ENCODE data around the gene KRTAP6-2. TPM values are rescaled to one million over a fixed set of nuclear protein-coding genes. Genes with fewer than 3 reads are reported as not detected.

KRTAP6-2 gene
- not detected for polyA plus RNA-seq (2013, experiment 1 of 2)
- not detected for polyA plus RNA-seq (2013, experiment 2 of 2)

DNA sequence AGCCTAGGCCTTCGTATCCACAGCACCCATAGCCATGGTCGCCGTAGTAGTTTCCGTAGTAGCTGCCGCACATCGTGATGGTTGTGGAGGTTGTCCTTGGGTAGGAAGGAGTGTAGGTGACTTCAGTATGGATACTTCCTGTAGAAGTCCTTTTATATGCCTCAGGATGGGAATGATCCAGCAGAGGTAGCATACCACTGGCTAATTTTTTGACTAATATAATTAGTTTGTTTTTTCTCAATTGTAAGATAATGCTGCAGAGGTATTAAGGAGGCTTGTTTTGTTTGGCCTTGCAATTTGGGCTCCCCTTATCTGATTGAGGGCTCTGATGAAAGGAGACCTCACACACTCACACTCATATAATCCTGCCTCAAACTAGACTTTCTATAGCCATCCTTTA, at the start of gene KRTAP6-2:
KRTAP6-2 (minus strand) TSS at position 101 of the 400 bp plus-strand sequence; CDS start at position 73, 28 bp downstream.
- no peak within 1 kb of the TSS for H3K4ac ChIP-seq (ENCODE audit: low read depth, low read length)
- no peak for DNase-seq
- H2BK15ac ChIP-seq (replicated peaks; ENCODE audit: low read depth): no peak within 1 kb of the TSS
- no peak within 1 kb of the TSS for H3K9ac ChIP-seq (ENCODE audit: low read length)
- H2BK5ac ChIP-seq (ENCODE audit: low read length): no peak within 1 kb of the TSS
- no peak within 1 kb of the TSS for H3K23ac ChIP-seq (ENCODE audit: low read length)
- H4K8ac ChIP-seq (ENCODE audit: low read depth, low read length): no peak within 1 kb of the TSS
- H3K56ac ChIP-seq (ENCODE audit: low read length): no peak within 1 kb of the TSS
- H3K4me1 ChIP-seq (ENCODE audit: control insufficient read depth, low read depth, low read length): no peaks in the 10 kb centered on the region
- no peak within 1 kb of the TSS for H3K27ac ChIP-seq (ENCODE audit: low read depth, low read length)
- H4K5ac ChIP-seq (ENCODE audit: low read length): no peak within 1 kb of the TSS
- H3K4me2 ChIP-seq (ENCODE audit: low read length): no peak within 1 kb of the TSS
- no CpG with 5 or more reads among the region's 6 CpGs for WGBS (ENCODE audit: extremely low coverage, insufficient coverage, low lambda C conversion rate)
- no peaks in the 10 kb centered on the region for H3K79me1 ChIP-seq (ENCODE audit: low read length)
- H3K4me3 ChIP-seq (ENCODE audit: low read length): no peak within 1 kb of the TSS
- no peaks in the 10 kb centered on the region for H3K79me2 ChIP-seq (ENCODE audit: control insufficient read depth, insufficient read depth, low read length)
- H3K18ac ChIP-seq (ENCODE audit: low read length): no peak within 1 kb of the TSS
- H2AK5ac ChIP-seq (ENCODE audit: low read length): no peak within 1 kb of the TSS
- H2BK120ac ChIP-seq (ENCODE audit: low read depth, low read length): no peak within 1 kb of the TSS
- no peaks in the 10 kb centered on the region for H3K36me3 ChIP-seq (ENCODE audit: control insufficient read depth, insufficient read depth, low read length)
- H3K27me3 ChIP-seq (ENCODE audit: insufficient read depth, low read length, poor library complexity): no peaks in the 10 kb centered on the region

DNA sequence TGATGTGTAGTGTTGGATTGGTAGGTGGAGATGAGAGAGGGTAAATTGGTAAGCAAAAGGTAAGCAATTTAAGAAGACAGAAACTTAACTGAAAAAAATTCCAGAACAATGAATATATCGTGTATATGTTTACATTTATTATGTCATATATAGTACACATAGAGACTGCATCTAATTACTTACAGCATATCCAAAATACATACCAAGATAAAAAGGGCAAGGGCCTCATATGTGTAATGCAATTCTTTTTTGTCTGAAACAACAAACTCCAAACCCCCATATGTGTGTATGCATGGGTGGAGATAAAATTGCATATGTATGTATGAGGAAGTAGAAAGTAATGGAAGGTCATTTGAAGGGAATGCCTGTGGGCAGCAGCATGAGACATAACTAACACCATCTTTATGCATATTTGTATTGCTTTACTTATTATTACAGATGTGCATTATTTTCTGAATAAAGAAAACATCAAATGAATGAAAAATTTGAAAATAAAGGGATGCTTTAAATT, 48.3 kb upstream of the KRTAP6-2 start:
- WGBS (ENCODE audit: extremely low coverage, insufficient coverage, low lambda C conversion rate): no CpG with 5 or more reads among the region's 1 CpG
- Histone ChIP-seq H3K79me1 (ENCODE audit: low read length) (no peaks in the 10 kb centered on the region), H2AK5ac (ENCODE audit: low read length) (no peak overlapping the region), H4K5ac (ENCODE audit: low read length) (no peak overlapping the region), H3K4me2 (ENCODE audit: low read length) (no peak overlapping the region), H2BK120ac (ENCODE audit: low read depth, low read length) (no peak overlapping the region), H3K4ac (ENCODE audit: low read depth, low read length) (no peak overlapping the region), H3K23ac (ENCODE audit: low read length) (no peak overlapping the region), H3K36me3 (ENCODE audit: control insufficient read depth, insufficient read depth, low read length) (no peaks in the 10 kb centered on the region), H3K9ac (ENCODE audit: low read length) (no peak overlapping the region), H3K56ac (ENCODE audit: low read length) (no peak overlapping the region), H3K79me2 (ENCODE audit: control insufficient read depth, insufficient read depth, low read length) (no peaks in the 10 kb centered on the region), H2BK15ac (replicated peaks; ENCODE audit: low read depth) (no peak overlapping the region), H3K4me3 (ENCODE audit: low read length) (no peak overlapping the region), H3K27ac (ENCODE audit: low read depth, low read length) (no peak overlapping the region), H3K4me1 (ENCODE audit: control insufficient read depth, low read depth, low read length) (no peaks in the 10 kb centered on the region), H3K18ac (ENCODE audit: low read length) (no peak overlapping the region), H4K8ac (ENCODE audit: low read depth, low read length) (no peak overlapping the region), H3K27me3 (ENCODE audit: insufficient read depth, low read length, poor library complexity) (no peaks in the 10 kb centered on the region), H2BK5ac (ENCODE audit: low read length) (no peak overlapping the region)
- no peak for DNase-seq

- H3K79me1 ChIP-seq (ENCODE audit: low read length): no peaks in the 10 kb centered on the region
- no peak within 1 kb of the TSS for H4K8ac ChIP-seq (ENCODE audit: low read depth, low read length)
- no peaks in the 10 kb centered on the region for H3K4me1 ChIP-seq (ENCODE audit: control insufficient read depth, low read depth, low read length)
- no peak within 1 kb of the TSS for H2BK15ac ChIP-seq (replicated peaks; ENCODE audit: low read depth)
- H3K9ac ChIP-seq (ENCODE audit: low read length): no peak within 1 kb of the TSS
- no peaks in the 10 kb centered on the region for H3K27me3 ChIP-seq (ENCODE audit: insufficient read depth, low read length, poor library complexity)
- H3K4ac ChIP-seq (ENCODE audit: low read depth, low read length): no peak within 1 kb of the TSS
- H3K56ac ChIP-seq (ENCODE audit: low read length): no peak within 1 kb of the TSS
- H3K36me3 ChIP-seq (ENCODE audit: control insufficient read depth, insufficient read depth, low read length): no peaks in the 10 kb centered on the region
- H3K79me2 ChIP-seq (ENCODE audit: control insufficient read depth, insufficient read depth, low read length): no peaks in the 10 kb centered on the region
- H2AK5ac ChIP-seq (ENCODE audit: low read length): no peak within 1 kb of the TSS
- no peak within 1 kb of the TSS for H4K5ac ChIP-seq (ENCODE audit: low read length)
- H3K4me3 ChIP-seq (ENCODE audit: low read length): no peak within 1 kb of the TSS
- H3K27ac ChIP-seq (ENCODE audit: low read depth, low read length): no peak within 1 kb of the TSS
- no peak within 1 kb of the TSS for H2BK5ac ChIP-seq (ENCODE audit: low read length)
- no peak within 1 kb of the TSS for H3K18ac ChIP-seq (ENCODE audit: low read length)
- H2BK120ac ChIP-seq (ENCODE audit: low read depth, low read length): no peak within 1 kb of the TSS
- H3K23ac ChIP-seq (ENCODE audit: low read length): no peak within 1 kb of the TSS
- WGBS (ENCODE audit: extremely low coverage, insufficient coverage, low lambda C conversion rate): no CpG with 5 or more reads among the region's 2 CpGs
- DNase-seq: no peak
- H3K4me2 ChIP-seq (ENCODE audit: low read length): no peak within 1 kb of the TSS
These were observed 43.9 kb upstream of the KRTAP6-2 start, which contains the start of gene KRTAP20-3 for GRCh38 chr21:30642564-30642963. KRTAP20-3 (plus strand) TSS chr21:30642864.

DNA sequence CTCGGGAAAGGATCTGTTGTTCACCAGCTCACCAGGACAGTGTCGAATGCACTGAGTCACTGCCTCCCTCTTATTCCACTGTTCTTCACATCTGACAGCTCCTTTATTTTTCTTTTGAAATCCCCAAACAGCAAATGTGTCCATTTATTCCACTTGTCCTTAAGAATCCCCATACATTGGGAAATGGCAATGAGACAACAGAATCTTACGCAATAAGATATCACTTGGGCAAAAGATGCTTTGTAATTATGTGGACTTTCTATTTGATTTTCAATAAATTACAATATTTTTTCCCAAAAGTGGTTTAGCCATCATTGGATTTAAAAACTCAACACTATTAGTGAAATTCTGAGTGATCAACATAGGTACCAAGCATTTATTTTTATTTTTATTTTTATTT, 40.0 kb upstream of the KRTAP6-2 start:
- Histone ChIP-seq H2BK120ac (ENCODE audit: low read depth, low read length) (no peak overlapping the region), H3K36me3 (ENCODE audit: control insufficient read depth, insufficient read depth, low read length) (no peaks in the 10 kb centered on the region), H3K9ac (ENCODE audit: low read length) (no peak overlapping the region), H2AK5ac (ENCODE audit: low read length) (no peak overlapping the region), H3K4me1 (ENCODE audit: control insufficient read depth, low read depth, low read length) (no peaks in the 10 kb centered on the region), H3K23ac (ENCODE audit: low read length) (no peak overlapping the region), H3K79me1 (ENCODE audit: low read length) (no peaks in the 10 kb centered on the region), H3K4me3 (ENCODE audit: low read length) (no peak overlapping the region), H4K8ac (ENCODE audit: low read depth, low read length) (no peak overlapping the region), H3K79me2 (ENCODE audit: control insufficient read depth, insufficient read depth, low read length) (no peaks in the 10 kb centered on the region), H2BK5ac (ENCODE audit: low read length) (no peak overlapping the region), H3K27ac (ENCODE audit: low read depth, low read length) (no peak overlapping the region), H4K5ac (ENCODE audit: low read length) (no peak overlapping the region), H3K27me3 (ENCODE audit: insufficient read depth, low read length, poor library complexity) (no peaks in the 10 kb centered on the region), H2BK15ac (replicated peaks; ENCODE audit: low read depth) (no peak overlapping the region), H3K56ac (ENCODE audit: low read length) (no peak overlapping the region), H3K18ac (ENCODE audit: low read length) (no peak overlapping the region), H3K4ac (ENCODE audit: low read depth, low read length) (no peak overlapping the region), H3K4me2 (ENCODE audit: low read length) (no peak overlapping the region)
- no CpG with 5 or more reads among the region's 3 CpGs for WGBS (ENCODE audit: extremely low coverage, insufficient coverage, low lambda C conversion rate)
- no peak for DNase-seq

DNA sequence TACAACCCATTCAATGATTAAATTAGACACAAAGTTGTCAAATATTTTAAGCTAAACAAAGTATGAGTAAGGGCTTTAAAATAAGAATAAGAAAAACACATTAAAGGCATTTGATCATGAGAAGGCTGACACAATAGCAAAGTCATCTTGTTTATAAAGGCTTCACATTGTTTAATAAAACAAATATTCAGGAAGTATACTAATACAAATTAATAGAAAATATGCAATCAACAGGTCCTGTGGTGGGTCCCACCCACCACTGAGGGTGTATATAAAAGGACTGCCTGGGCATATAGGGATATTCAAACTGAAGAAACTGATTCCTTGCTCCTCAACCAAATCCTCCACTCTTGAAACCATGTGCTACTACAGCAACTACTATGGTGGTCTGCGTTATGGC, 36.2 kb upstream of the KRTAP6-2 start, which contains the start of gene KRTAP20-2:
KRTAP20-2 (plus strand) TSS at position 301 of the 400 bp plus-strand sequence; CDS start at position 359, 58 bp downstream.
- no peak within 1 kb of the TSS for H3K23ac ChIP-seq (ENCODE audit: low read length)
- H3K9ac ChIP-seq (ENCODE audit: low read length): no peak within 1 kb of the TSS
- no peak within 1 kb of the TSS for H2AK5ac ChIP-seq (ENCODE audit: low read length)
- H3K4me1 ChIP-seq (ENCODE audit: control insufficient read depth, low read depth, low read length): no peaks in the 10 kb centered on the region
- WGBS (ENCODE audit: extremely low coverage, insufficient coverage, low lambda C conversion rate): no CpG with 5 or more reads among the region's 1 CpG
- H3K27ac ChIP-seq (ENCODE audit: low read depth, low read length): no peak within 1 kb of the TSS
- no peak within 1 kb of the TSS for H2BK120ac ChIP-seq (ENCODE audit: low read depth, low read length)
- DNase-seq: no peak
- H4K8ac ChIP-seq (ENCODE audit: low read depth, low read length): no peak within 1 kb of the TSS
- no peaks in the 10 kb centered on the region for H3K79me2 ChIP-seq (ENCODE audit: control insufficient read depth, insufficient read depth, low read length)
- no peaks in the 10 kb centered on the region for H3K79me1 ChIP-seq (ENCODE audit: low read length)
- H3K36me3 ChIP-seq (ENCODE audit: control insufficient read depth, insufficient read depth, low read length): no peaks in the 10 kb centered on the region
- no peak within 1 kb of the TSS for H3K4ac ChIP-seq (ENCODE audit: low read depth, low read length)
- H3K27me3 ChIP-seq (ENCODE audit: insufficient read depth, low read length, poor library complexity): no peaks in the 10 kb centered on the region
- H2BK5ac ChIP-seq (ENCODE audit: low read length): no peak within 1 kb of the TSS
- H3K18ac ChIP-seq (ENCODE audit: low read length): no peak within 1 kb of the TSS
- H4K5ac ChIP-seq (ENCODE audit: low read length): no peak within 1 kb of the TSS
- no peak within 1 kb of the TSS for H2BK15ac ChIP-seq (replicated peaks; ENCODE audit: low read depth)
- no peak within 1 kb of the TSS for H3K56ac ChIP-seq (ENCODE audit: low read length)
- no peak within 1 kb of the TSS for H3K4me3 ChIP-seq (ENCODE audit: low read length)
- H3K4me2 ChIP-seq (ENCODE audit: low read length): no peak within 1 kb of the TSS

DNA sequence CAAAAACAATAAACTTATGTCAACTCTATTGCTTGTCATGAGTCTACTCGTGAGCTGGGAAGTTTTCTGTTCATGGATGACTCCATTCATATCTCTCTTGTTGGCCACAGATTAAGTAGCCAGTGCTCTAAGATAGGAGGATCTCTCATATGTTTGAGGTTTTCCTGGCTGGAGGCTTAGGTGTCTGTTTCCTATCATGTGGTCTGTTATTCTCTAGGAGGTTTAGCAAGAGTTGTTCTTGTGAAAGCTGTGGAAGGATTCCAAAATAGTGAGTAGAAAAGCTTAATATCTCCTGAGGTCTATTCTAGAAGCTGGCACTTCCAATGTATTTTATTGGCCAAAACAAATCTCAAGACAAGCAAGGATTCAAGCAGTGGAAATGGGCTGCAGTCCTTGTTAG, 30.5 kb upstream of the KRTAP6-2 start:
- no peak overlapping the region for H2BK120ac ChIP-seq (ENCODE audit: low read depth, low read length)
- no peak overlapping the region for H4K8ac ChIP-seq (ENCODE audit: low read depth, low read length)
- no peak overlapping the region for H3K56ac ChIP-seq (ENCODE audit: low read length)
- H3K18ac ChIP-seq (ENCODE audit: low read length): no peak overlapping the region
- H3K27me3 ChIP-seq (ENCODE audit: insufficient read depth, low read length, poor library complexity): no peaks in the 10 kb centered on the region
- no CpG with 5 or more reads among the region's 1 CpG for WGBS (ENCODE audit: extremely low coverage, insufficient coverage, low lambda C conversion rate)
- no peak overlapping the region for H3K23ac ChIP-seq (ENCODE audit: low read length)
- no peaks in the 10 kb centered on the region for H3K36me3 ChIP-seq (ENCODE audit: control insufficient read depth, insufficient read depth, low read length)
- H3K9ac ChIP-seq (ENCODE audit: low read length): no peak overlapping the region
- H3K27ac ChIP-seq (ENCODE audit: low read depth, low read length): no peak overlapping the region
- DNase-seq: no peak
- H4K5ac ChIP-seq (ENCODE audit: low read length): no peak overlapping the region
- no peak overlapping the region for H3K4me2 ChIP-seq (ENCODE audit: low read length)
- H3K79me2 ChIP-seq (ENCODE audit: control insufficient read depth, insufficient read depth, low read length): no peaks in the 10 kb centered on the region
- no peaks in the 10 kb centered on the region for H3K79me1 ChIP-seq (ENCODE audit: low read length)
- H2BK15ac ChIP-seq (replicated peaks; ENCODE audit: low read depth): no peak overlapping the region
- H2BK5ac ChIP-seq (ENCODE audit: low read length): no peak overlapping the region
- no peaks in the 10 kb centered on the region for H3K4me1 ChIP-seq (ENCODE audit: control insufficient read depth, low read depth, low read length)
- no peak overlapping the region for H2AK5ac ChIP-seq (ENCODE audit: low read length)
- H3K4me3 ChIP-seq (ENCODE audit: low read length): no peak overlapping the region
- no peak overlapping the region for H3K4ac ChIP-seq (ENCODE audit: low read depth, low read length)
